ENCODE data around the gene EIF4G3. TPM values are rescaled to one million over a fixed set of nuclear protein-coding genes. Genes with fewer than 3 reads are reported as not detected.
A peak's percentile ranks its signal among the peaks of the same experiment; 100 is the strongest.
"Not testable (repeated sequence)": the region's sequence is repeated elsewhere in the genome, so short reads cannot be mapped to it uniquely, and the experiment has no call there.

Gene EIF4G3
- total RNA-seq, 1 experiment from 2014 or later, result 16.0 TPM

DNA sequence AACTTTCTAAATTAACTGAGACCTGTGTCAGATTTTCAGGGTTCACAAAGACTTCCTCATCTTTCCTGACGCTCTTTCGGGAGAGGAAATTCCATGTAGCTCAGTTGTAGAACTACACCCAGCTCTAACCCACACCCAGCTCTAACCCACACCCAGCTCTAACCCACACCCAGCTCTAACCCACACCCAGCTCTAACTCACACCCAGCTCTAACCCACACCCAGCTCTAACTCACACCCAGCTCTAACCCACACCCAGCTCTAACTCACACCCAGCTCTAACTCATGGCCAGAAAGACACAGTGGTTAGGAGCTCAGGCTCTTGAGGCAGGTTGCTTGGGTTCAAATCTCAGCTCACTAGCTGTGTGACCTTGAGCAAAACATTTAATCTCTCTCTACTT is 14.1 kb upstream of the EIF4G3 start:
- not testable (repeated sequence) for H3K9me3 ChIP-seq, DNase-seq, H3K4me3 ChIP-seq, H3K27me3 ChIP-seq, H3K36me3 ChIP-seq

DNA sequence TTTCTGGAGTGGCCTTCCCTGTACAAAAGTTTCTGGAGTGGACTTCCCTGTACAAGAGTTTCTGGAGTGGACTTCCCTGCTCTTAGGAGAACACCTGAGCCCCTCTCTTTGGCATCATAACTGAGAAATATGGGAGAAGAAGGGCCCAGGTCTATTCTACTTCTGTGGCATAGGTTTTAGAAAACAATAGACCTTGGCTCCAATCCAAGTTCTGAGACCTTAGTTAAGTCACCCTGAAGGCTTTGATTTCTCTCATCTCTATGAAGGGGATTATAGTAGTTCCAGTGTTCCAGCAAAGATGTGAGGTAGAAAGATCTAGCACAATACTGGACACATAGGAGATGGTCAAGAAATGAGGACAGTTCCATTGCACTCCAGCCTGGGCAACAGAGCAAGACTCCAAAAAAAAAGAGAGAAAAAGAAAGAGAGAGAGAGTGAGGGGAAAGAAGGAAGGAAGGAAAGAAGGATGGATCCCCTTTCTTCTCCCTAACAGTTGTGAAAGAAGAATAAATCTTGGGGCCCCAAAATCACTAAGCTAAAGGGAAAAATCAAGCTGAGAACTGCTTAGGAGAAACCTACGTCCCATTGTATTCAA is 13.3 kb upstream of the EIF4G3 start:
- Histone ChIP-seq H3K4me3 (no peak overlapping the region), H3K36me3 (no peaks in the 10 kb centered on the region), H3K9me3 (no peaks in the 10 kb centered on the region), H3K27me3 (no peaks in the 10 kb centered on the region)
- DNase-seq, result no peak

- H3K36me3 ChIP-seq, result no peaks in the 10 kb centered on the region
- DNase-seq, result no peak
These were observed 12.7 kb upstream of the EIF4G3 start for GRCh38 chr1:21189421-21189820.

DNA sequence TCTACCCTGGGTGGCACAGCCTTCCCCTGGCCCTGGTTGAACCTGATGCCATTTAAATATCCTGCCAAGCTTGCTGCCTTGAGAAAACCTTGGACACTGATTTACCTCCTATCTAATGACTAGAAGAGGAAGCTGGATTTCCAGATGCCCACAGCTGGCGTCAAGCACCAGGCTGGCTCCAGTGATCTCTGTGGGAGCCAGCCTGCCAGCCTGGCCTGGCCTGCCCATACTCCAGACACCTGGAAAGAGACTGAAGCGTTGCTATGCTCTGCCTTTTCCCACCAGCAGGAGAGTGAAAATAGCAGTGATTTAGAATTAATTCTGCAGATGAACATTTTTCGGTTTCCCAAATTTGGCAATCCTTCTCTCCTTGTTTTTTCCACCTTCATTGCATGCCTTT is 11.5 kb upstream of the EIF4G3 start:
- Histone ChIP-seq H3K4me3 (no peak overlapping the region), H3K27me3 (no peaks in the 10 kb centered on the region), H3K36me3 (no peaks in the 10 kb centered on the region), H3K9me3 (no peaks in the 10 kb centered on the region)
- DNase-seq, result no peak

More at GRCh38 chr1:21189421-21189820, 12.7 kb upstream of the EIF4G3 start:
- H3K27me3 ChIP-seq, result no peaks in the 10 kb centered on the region
- no peak overlapping the region for H3K4me3 ChIP-seq
- H3K9me3 ChIP-seq, result no peaks in the 10 kb centered on the region

DNA sequence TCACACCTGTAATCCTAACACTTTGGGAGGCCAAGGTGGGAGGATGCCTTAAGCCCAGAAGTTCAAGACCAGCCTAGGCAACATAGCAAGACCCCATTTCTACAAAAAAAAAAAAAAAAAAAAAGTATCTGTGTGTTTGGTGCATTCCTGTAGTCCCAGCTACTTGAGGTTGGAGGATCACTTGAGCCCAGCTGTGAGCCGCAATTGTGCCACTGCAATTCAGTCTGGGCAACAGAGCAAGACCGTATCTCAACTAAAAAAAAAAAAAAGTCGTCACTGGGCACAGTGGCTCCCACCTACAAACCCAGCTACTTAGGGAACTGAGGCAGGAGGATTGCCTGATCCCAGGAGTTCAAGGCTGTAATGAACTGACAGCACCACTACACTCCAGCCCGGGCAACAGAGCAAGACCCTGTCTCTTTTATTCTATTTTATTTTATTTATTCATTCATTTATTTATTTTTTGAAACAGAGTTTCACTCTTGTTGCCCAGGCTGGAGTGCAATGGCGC is 8.6 kb upstream of the EIF4G3 start:
- DNase-seq, result no peak
- Histone ChIP-seq H3K27me3 (no peaks in the 10 kb centered on the region), H3K4me3 (no peak overlapping the region), H3K9me3 (no peaks in the 10 kb centered on the region), H3K36me3 (no peaks in the 10 kb centered on the region)

DNA sequence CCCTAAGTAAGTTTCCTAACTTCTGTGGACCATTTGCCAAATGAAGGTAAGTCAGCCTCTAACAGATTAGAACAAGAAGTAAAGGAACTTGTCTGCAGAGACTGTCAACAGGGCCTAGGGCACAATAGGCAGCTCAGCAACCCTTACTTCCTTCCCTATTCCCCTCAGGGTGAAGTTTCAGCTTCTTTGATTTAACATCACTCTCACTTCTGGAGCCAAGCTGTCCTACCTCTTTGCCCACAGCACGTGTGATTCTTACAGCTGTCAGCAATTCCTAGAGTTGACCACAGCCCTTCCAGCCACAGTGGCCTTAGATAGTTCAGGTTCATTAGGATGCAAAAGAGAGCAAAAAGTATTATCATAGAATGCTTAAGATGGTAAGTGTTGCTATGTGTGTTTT is 7.6 kb upstream of the EIF4G3 start:
- no peak for DNase-seq
- Histone ChIP-seq H3K36me3 (no peaks in the 10 kb centered on the region), H3K4me3 (no peak overlapping the region)

DNA sequence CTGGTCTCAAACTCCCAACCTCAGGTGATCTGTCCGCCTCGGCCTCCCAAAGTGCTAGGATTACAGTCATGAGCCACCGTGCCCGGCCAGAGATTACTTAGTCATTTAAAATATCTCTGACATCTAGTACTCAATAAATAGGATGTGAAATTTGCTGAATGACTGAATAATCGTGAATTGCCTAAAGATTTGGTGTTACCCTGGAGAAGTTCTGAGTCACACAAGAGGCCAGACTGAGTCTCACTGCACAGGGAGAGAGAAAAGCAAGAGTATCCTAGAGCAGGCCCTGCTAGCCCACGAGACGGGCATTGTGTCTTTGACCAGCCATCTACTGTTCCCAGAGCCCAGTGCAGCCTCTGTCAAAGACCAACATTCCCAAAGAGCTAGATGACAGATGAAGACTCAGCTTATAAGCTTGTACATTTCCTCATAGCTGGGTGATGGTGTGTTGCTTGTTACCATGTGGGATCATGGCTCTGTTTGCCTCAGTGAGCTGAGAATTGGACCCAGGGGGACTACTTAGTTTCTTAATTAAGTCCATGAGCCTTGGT is 5.6 kb upstream of the EIF4G3 start:
- no peak for DNase-seq
- no peaks in the 10 kb centered on the region for H3K9me3 ChIP-seq
- no peaks in the 10 kb centered on the region for H3K36me3 ChIP-seq
- H3K27me3 ChIP-seq, result no peaks in the 10 kb centered on the region
- no peak overlapping the region for H3K4me3 ChIP-seq

More for the DNA sequence above, 7.6 kb upstream of the EIF4G3 start:
- Histone ChIP-seq H3K9me3 (no peaks in the 10 kb centered on the region), H3K27me3 (no peaks in the 10 kb centered on the region)

DNA sequence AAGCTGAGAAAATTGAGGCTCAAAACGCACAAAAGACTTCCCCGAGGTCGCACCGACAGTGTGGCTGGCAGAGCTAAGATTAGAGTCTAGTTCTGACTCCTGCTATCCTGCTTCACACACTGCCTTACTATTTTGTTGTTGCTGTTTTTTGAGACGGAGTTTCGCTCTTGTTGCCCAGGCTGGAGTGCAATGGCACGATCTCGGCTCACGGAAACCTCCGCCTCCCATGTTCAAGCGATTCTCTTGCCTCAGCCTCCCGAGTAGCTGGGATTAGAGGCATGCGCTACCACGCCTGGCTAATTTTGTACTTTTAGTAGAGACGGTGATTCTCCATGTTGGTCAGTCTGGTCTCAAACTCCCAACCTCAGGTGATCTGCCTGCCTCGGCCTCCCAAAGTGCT is 1.6 kb upstream of the EIF4G3 start:
- H3K36me3 ChIP-seq, H3K27me3 ChIP-seq, H3K4me3 ChIP-seq, DNase-seq, H3K9me3 ChIP-seq: not testable (repeated sequence)

GRCh38 chr1:21175670-21176581 is 771 bp downstream of the EIF4G3 start:
- H3K4me3 ChIP-seq, result peak overlapping the region; percentile 82
- DNase-seq, result peak; percentile 37

DNA sequence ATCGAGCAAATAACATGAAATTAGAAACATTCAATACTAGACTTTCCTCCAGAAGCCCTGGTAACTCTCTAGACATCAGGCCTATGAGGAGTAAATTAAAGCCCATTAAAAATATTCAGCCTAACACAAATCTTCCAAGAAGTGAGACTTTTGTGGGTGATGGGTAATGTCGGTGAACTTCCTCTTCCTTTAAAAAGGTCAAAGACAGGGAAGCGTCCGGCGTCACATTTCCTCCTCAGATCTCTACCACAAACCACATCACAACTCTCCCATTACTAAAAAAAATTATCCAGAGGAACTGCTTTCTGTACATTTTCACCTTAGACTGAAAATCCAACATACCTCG is 1.4 kb downstream of the EIF4G3 start:
- no peaks in the 10 kb centered on the region for H3K9me3 ChIP-seq
- H3K36me3 ChIP-seq, result peaks cover 19% of the 10 kb centered on the region
- H3K27me3 ChIP-seq, result no peaks in the 10 kb centered on the region
- peak; percentile 12 for DNase-seq
- peak overlapping the region; percentile 82 for H3K4me3 ChIP-seq

More at GRCh38 chr1:21175670-21176581, 771 bp downstream of the EIF4G3 start:
- Histone ChIP-seq H3K9me3 (no peaks in the 10 kb centered on the region), H3K27me3 (no peaks in the 10 kb centered on the region), H3K36me3 (peaks cover 13% of the 10 kb centered on the region)

- Histone ChIP-seq H3K36me3 (peaks cover 25% of the 10 kb centered on the region), H3K9me3 (no peaks in the 10 kb centered on the region), H3K27me3 (no peaks in the 10 kb centered on the region), H3K4me3 (peak overlapping the region; percentile 82)
- DNase-seq, result no peak
These were observed 1.9 kb downstream of the EIF4G3 start for GRCh38 chr1:21174654-21175323.

DNA sequence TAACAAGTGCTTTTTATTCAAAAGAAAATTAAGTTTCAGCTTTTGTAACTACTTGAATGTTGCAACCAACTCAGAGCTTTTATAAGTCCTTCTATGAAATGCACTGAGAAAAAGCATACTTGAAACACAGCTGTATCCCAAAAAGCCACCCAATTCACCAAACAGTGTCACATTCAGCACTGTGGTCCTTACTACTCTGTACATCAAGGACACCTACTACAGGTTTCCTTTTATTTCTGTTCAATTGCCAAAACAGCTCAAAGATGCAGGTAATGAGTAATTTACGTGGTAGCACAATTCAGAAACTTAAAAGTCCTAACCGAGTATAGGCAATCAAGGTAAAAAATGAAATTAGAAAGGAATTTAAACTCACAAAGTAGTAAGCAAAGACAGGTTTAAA is 2.5 kb downstream of the EIF4G3 start:
- H3K4me3 ChIP-seq, result peak overlapping the region; percentile 82
- peaks cover 25% of the 10 kb centered on the region for H3K36me3 ChIP-seq
- DNase-seq, result no peak
- no peaks in the 10 kb centered on the region for H3K27me3 ChIP-seq
- no peaks in the 10 kb centered on the region for H3K9me3 ChIP-seq

DNA sequence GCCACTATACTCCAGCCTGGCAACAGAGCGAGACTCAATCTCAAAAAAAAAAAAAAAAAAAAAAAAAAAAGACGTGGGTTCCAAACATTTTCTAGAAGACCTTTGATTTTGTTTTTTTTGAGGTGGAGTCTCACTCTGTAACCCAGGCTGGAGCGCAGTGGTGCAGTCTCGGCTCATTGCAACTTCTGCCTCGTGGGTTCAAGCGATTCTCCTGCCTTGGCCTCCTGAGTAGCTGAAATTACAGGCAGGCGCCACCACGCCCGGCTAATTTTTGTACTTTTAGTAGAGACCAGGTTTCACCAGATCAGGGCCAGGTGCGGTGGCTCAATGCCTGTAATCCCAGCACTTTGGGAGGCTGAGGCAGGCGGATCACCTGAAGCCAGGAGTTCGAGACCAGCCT is 3.6 kb downstream of the EIF4G3 start:
- H3K36me3 ChIP-seq, result peaks cover 30% of the 10 kb centered on the region
- DNase-seq, H3K4me3 ChIP-seq: not testable (repeated sequence)

DNA sequence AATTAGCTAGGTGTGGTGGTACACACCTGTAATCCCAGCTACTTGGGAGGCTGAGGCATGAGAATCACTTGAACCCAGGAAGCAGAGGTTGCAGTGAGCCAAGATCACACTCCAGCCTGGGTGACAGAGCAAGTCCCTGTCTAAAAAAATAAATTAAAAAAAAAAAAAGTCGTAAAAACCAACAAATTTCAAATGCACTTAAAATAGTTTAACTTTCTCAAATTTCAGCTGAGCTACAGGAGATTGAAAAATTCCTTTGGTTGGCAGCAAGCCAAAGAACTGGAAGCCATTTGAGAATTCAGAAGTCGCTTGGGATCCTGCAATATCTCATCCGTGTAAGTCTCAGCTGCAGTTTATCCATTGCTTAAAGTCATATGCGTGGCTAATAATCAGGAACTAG is 5.9 kb downstream of the EIF4G3 start:
- peaks cover 45% of the 10 kb centered on the region for H3K36me3 ChIP-seq
- not testable (repeated sequence) for H3K4me3 ChIP-seq, H3K27me3 ChIP-seq, H3K9me3 ChIP-seq, DNase-seq

More for the DNA sequence above, 3.6 kb downstream of the EIF4G3 start:
- H3K27me3 ChIP-seq, H3K9me3 ChIP-seq: not testable (repeated sequence)

GRCh38 chr1:21168444-21168843 is 8.3 kb downstream of the EIF4G3 start:
- peaks cover 50% of the 10 kb centered on the region for H3K36me3 ChIP-seq
- no peak for DNase-seq
- H3K4me3 ChIP-seq, result no peak overlapping the region
- H3K27me3 ChIP-seq, result no peaks in the 10 kb centered on the region
- no peaks in the 10 kb centered on the region for H3K9me3 ChIP-seq

- Histone ChIP-seq H3K9me3 (no peaks in the 10 kb centered on the region), H3K4me3 (no peak overlapping the region), H3K36me3 (peaks cover 56% of the 10 kb centered on the region), H3K27me3 (no peaks in the 10 kb centered on the region)
- no peak for DNase-seq
These were observed 11.1 kb downstream of the EIF4G3 start for GRCh38 chr1:21165646-21166045.

GRCh38 chr1:21165076-21165475 is 11.6 kb downstream of the EIF4G3 start:
- Histone ChIP-seq H3K4me3 (no peak overlapping the region), H3K36me3 (peaks cover 55% of the 10 kb centered on the region), H3K9me3 (no peaks in the 10 kb centered on the region), H3K27me3 (no peaks in the 10 kb centered on the region)
- no peak for DNase-seq

Data from MG63 (cell line).